Measurements from ENCODE around the gene BCKDK. TPM values are rescaled to one million over a fixed set of nuclear protein-coding genes. Genes with fewer than 3 reads are reported as not detected.

Gene BCKDK
- total RNA-seq, 1 donor from 2014 or later, result 33.3 TPM

- no peak overlapping the region for H3K27ac ChIP-seq
- H3K9me3 ChIP-seq, result no peaks in the 10 kb centered on the region
- TF ChIP-seq CTCF (IDR thresholded peaks at IDR 0.05), result no peak
- no peaks in the 10 kb centered on the region for H3K4me1 ChIP-seq
- DNase-seq (no peak), ATAC-seq (no peak)
- no peaks in the 10 kb centered on the region for H3K27me3 ChIP-seq
- intact Hi-C loops (cut with DNase I), result no loop called here
- H3K36me3 ChIP-seq, result peaks cover 32% of the 10 kb centered on the region
- no peak overlapping the region for H3K4me3 ChIP-seq
These were observed 22.8 kb upstream of the BCKDK start for GRCh38 chr16:31085411-31085810.

GRCh38 chr16:31085873-31086628 lies 22.1 kb upstream of the BCKDK start:
- ATAC-seq (no peak), DNase-seq (no peak)
- Histone ChIP-seq H3K4me3 (no peak overlapping the region), H3K27ac (no peak overlapping the region), H3K36me3 (peaks cover 32% of the 10 kb centered on the region), H3K4me1 (no peaks in the 10 kb centered on the region), H3K9me3 (no peaks in the 10 kb centered on the region), H3K27me3 (no peaks in the 10 kb centered on the region)
- TF ChIP-seq CTCF (IDR thresholded peaks at IDR 0.05), result no peak
- intact Hi-C loops (cut with DNase I), result no loop called here

- no peak overlapping the region for H3K4me3 ChIP-seq
- no peaks in the 10 kb centered on the region for H3K9me3 ChIP-seq
- TF ChIP-seq CTCF (IDR thresholded peaks at IDR 0.05), result no peak
- H3K36me3 ChIP-seq, result peaks cover 32% of the 10 kb centered on the region
- H3K27me3 ChIP-seq, result no peaks in the 10 kb centered on the region
- intact Hi-C loops (cut with DNase I), result no loop called here
- no peak overlapping the region for H3K27ac ChIP-seq
- ATAC-seq (no peak), DNase-seq (no peak)
- H3K4me1 ChIP-seq, result no peaks in the 10 kb centered on the region
These were observed 21.6 kb upstream of the BCKDK start for GRCh38 chr16:31086629-31086906.

GRCh38 chr16:31087481-31087880 lies 20.7 kb upstream of the BCKDK start:
- Histone ChIP-seq H3K27me3 (no peaks in the 10 kb centered on the region), H3K36me3 (peaks cover 28% of the 10 kb centered on the region), H3K4me3 (no peak overlapping the region), H3K4me1 (no peaks in the 10 kb centered on the region), H3K9me3 (no peaks in the 10 kb centered on the region), H3K27ac (no peak overlapping the region)
- no peak for TF ChIP-seq CTCF (IDR thresholded peaks at IDR 0.05)
- ATAC-seq (no peak), DNase-seq (no peak)
- intact Hi-C loops (cut with DNase I), result no loop called here

- no peaks in the 10 kb centered on the region for H3K4me1 ChIP-seq
- TF ChIP-seq CTCF (IDR thresholded peaks at IDR 0.05), result no peak
- no peak for DNase-seq
- intact Hi-C loops (cut with DNase I), result no loop called here
- H3K9me3 ChIP-seq, result no peaks in the 10 kb centered on the region
- no peak for ATAC-seq
- H3K4me3 ChIP-seq, result no peak overlapping the region
- H3K36me3 ChIP-seq, result peaks cover 23% of the 10 kb centered on the region
- no peaks in the 10 kb centered on the region for H3K27me3 ChIP-seq
- no peak overlapping the region for H3K27ac ChIP-seq
These were observed 20.2 kb upstream of the BCKDK start for GRCh38 chr16:31087971-31088370.

Measured in upper lobe of right lung (tissue), 1 donor.